ENCODE data around the gene ATP5MK.
A peak's percentile ranks its signal among the peaks of the same experiment; 100 is the strongest.
"Not testable (repeated sequence)": the region's sequence is repeated elsewhere in the genome, so short reads cannot be mapped to it uniquely, and the experiment has no call there.

ATP5MK gene

GRCh38 chr10:103423748-103424147 lies 27.5 kb upstream of the ATP5MK start:
- Mint-ChIP-seq H3K27ac (no peak overlapping the region), H3K27me3 (ENCODE audit: low read depth) (no peaks in the 10 kb centered on the region), H3K4me1 (ENCODE audit: low read depth) (peaks cover 11% of the 10 kb centered on the region), H3K4me3 (no peak overlapping the region), H3K36me3 (ENCODE audit: low read depth) (peaks cover 57% of the 10 kb centered on the region), H3K9me3 (no peaks in the 10 kb centered on the region)
- no peak for DNase-seq (ENCODE audit: low spot score)

- H3K27me3 Mint-ChIP-seq (ENCODE audit: low read depth) = no peaks in the 10 kb centered on the region
- H3K9me3 Mint-ChIP-seq = no peaks in the 10 kb centered on the region
- H3K4me3 Mint-ChIP-seq = no peak overlapping the region
- H3K27ac Mint-ChIP-seq = no peak overlapping the region
- peaks cover 75% of the 10 kb centered on the region for H3K36me3 Mint-ChIP-seq (ENCODE audit: low read depth)
- DNase-seq (ENCODE audit: low spot score) = no peak
- no peaks in the 10 kb centered on the region for H3K4me1 Mint-ChIP-seq (ENCODE audit: low read depth)
These were observed 22.8 kb upstream of the ATP5MK start for GRCh38 chr10:103419101-103419500.

- no peaks in the 10 kb centered on the region for H3K27me3 Mint-ChIP-seq (ENCODE audit: low read depth)
- peaks cover 77% of the 10 kb centered on the region for H3K36me3 Mint-ChIP-seq (ENCODE audit: low read depth)
- H3K4me1 Mint-ChIP-seq (ENCODE audit: low read depth) = no peaks in the 10 kb centered on the region
- DNase-seq (ENCODE audit: low spot score) = no peak
- H3K9me3 Mint-ChIP-seq = no peaks in the 10 kb centered on the region
- no peak overlapping the region for H3K27ac Mint-ChIP-seq
- no peak overlapping the region for H3K4me3 Mint-ChIP-seq
These were observed 21.3 kb upstream of the ATP5MK start for GRCh38 chr10:103417601-103418000.

- DNase-seq (ENCODE audit: low spot score); H3K9me3 Mint-ChIP-seq; H3K27ac Mint-ChIP-seq; H3K4me1 Mint-ChIP-seq (ENCODE audit: low read depth); H3K4me3 Mint-ChIP-seq; H3K27me3 Mint-ChIP-seq (ENCODE audit: low read depth): not testable (repeated sequence)
- peaks cover 74% of the 10 kb centered on the region for H3K36me3 Mint-ChIP-seq (ENCODE audit: low read depth)
These were observed 20.8 kb upstream of the ATP5MK start for GRCh38 chr10:103417148-103417469.

- H3K27ac Mint-ChIP-seq = no peak overlapping the region
- H3K4me3 Mint-ChIP-seq = no peak overlapping the region
- no peaks in the 10 kb centered on the region for H3K27me3 Mint-ChIP-seq (ENCODE audit: low read depth)
- DNase-seq (ENCODE audit: low spot score) = peak; percentile 31
- H3K4me1 Mint-ChIP-seq (ENCODE audit: low read depth) = no peaks in the 10 kb centered on the region
- peaks cover 72% of the 10 kb centered on the region for H3K36me3 Mint-ChIP-seq (ENCODE audit: low read depth)
- H3K9me3 Mint-ChIP-seq = no peaks in the 10 kb centered on the region
These were observed 20.3 kb upstream of the ATP5MK start for GRCh38 chr10:103416436-103417147.

- H3K4me1 Mint-ChIP-seq (ENCODE audit: low read depth) = no peaks in the 10 kb centered on the region
- H3K36me3 Mint-ChIP-seq (ENCODE audit: low read depth) = peaks cover 66% of the 10 kb centered on the region
- H3K27ac Mint-ChIP-seq = no peak overlapping the region
- H3K4me3 Mint-ChIP-seq = no peak overlapping the region
- DNase-seq (ENCODE audit: low spot score) = no peak
- no peaks in the 10 kb centered on the region for H3K9me3 Mint-ChIP-seq
- H3K27me3 Mint-ChIP-seq (ENCODE audit: low read depth) = no peaks in the 10 kb centered on the region
These were observed 19.3 kb upstream of the ATP5MK start for GRCh38 chr10:103415581-103415980.

- H3K9me3 Mint-ChIP-seq = no peaks in the 10 kb centered on the region
- H3K27ac Mint-ChIP-seq = no peak overlapping the region
- DNase-seq (ENCODE audit: low spot score) = no peak
- no peaks in the 10 kb centered on the region for H3K27me3 Mint-ChIP-seq (ENCODE audit: low read depth)
- no peak overlapping the region for H3K4me3 Mint-ChIP-seq
- peaks cover 69% of the 10 kb centered on the region for H3K36me3 Mint-ChIP-seq (ENCODE audit: low read depth)
- H3K4me1 Mint-ChIP-seq (ENCODE audit: low read depth) = peaks cover 1% of the 10 kb centered on the region
These were observed 17.3 kb upstream of the ATP5MK start for GRCh38 chr10:103413564-103413963.

GRCh38 chr10:103397191-103397825 lies 1.0 kb upstream of the ATP5MK start:
- H3K27ac Mint-ChIP-seq = peak overlapping the region; percentile 93
- H3K36me3 Mint-ChIP-seq (ENCODE audit: low read depth) = peaks cover 45% of the 10 kb centered on the region
- no peak for DNase-seq (ENCODE audit: low spot score)
- no peaks in the 10 kb centered on the region for H3K27me3 Mint-ChIP-seq (ENCODE audit: low read depth)
- H3K9me3 Mint-ChIP-seq = no peaks in the 10 kb centered on the region
- peak overlapping the region; percentile 98 for H3K4me3 Mint-ChIP-seq
- peaks cover 41% of the 10 kb centered on the region for H3K4me1 Mint-ChIP-seq (ENCODE audit: low read depth)

GRCh38 chr10:103396789-103397087 lies 463 bp upstream of the ATP5MK start:
- no peak for DNase-seq (ENCODE audit: low spot score)
- Mint-ChIP-seq H3K27ac (peak overlapping the region; percentile 93), H3K9me3 (no peaks in the 10 kb centered on the region), H3K4me1 (ENCODE audit: low read depth) (peaks cover 41% of the 10 kb centered on the region), H3K36me3 (ENCODE audit: low read depth) (peaks cover 46% of the 10 kb centered on the region), H3K27me3 (ENCODE audit: low read depth) (no peaks in the 10 kb centered on the region), H3K4me3 (peak overlapping the region; percentile 98)

- peaks cover 41% of the 10 kb centered on the region for H3K4me1 Mint-ChIP-seq (ENCODE audit: low read depth)
- H3K36me3 Mint-ChIP-seq (ENCODE audit: low read depth) = peaks cover 51% of the 10 kb centered on the region
- H3K4me3 Mint-ChIP-seq = peak overlapping the region; percentile 98
- no peaks in the 10 kb centered on the region for H3K9me3 Mint-ChIP-seq
- peak overlapping the region; percentile 93 for H3K27ac Mint-ChIP-seq
- no peaks in the 10 kb centered on the region for H3K27me3 Mint-ChIP-seq (ENCODE audit: low read depth)
- no peak for DNase-seq (ENCODE audit: low spot score)
These were observed 565 bp downstream of the ATP5MK start for GRCh38 chr10:103395754-103396066.

GRCh38 chr10:103394180-103394579 lies 2.1 kb downstream of the ATP5MK start:
- no peak for DNase-seq (ENCODE audit: low spot score)
- Mint-ChIP-seq H3K27me3 (ENCODE audit: low read depth) (no peaks in the 10 kb centered on the region), H3K4me3 (peak overlapping the region; percentile 48), H3K27ac (peak overlapping the region; percentile 54), H3K36me3 (ENCODE audit: low read depth) (peaks cover 41% of the 10 kb centered on the region), H3K9me3 (no peaks in the 10 kb centered on the region), H3K4me1 (ENCODE audit: low read depth) (peaks cover 39% of the 10 kb centered on the region)

- H3K9me3 Mint-ChIP-seq = no peaks in the 10 kb centered on the region
- H3K4me3 Mint-ChIP-seq = no peak overlapping the region
- no peak overlapping the region for H3K27ac Mint-ChIP-seq
- H3K36me3 Mint-ChIP-seq (ENCODE audit: low read depth) = peaks cover 41% of the 10 kb centered on the region
- H3K27me3 Mint-ChIP-seq (ENCODE audit: low read depth) = no peaks in the 10 kb centered on the region
- no peaks in the 10 kb centered on the region for H3K4me1 Mint-ChIP-seq (ENCODE audit: low read depth)
- no peak for DNase-seq (ENCODE audit: low spot score)
These were observed 13.5 kb downstream of the ATP5MK start for GRCh38 chr10:103382769-103383168.

GRCh38 chr10:103374263-103374662 lies 22.0 kb downstream of the ATP5MK start:
- no peaks in the 10 kb centered on the region for H3K27me3 Mint-ChIP-seq (ENCODE audit: low read depth)
- peaks cover 30% of the 10 kb centered on the region for H3K36me3 Mint-ChIP-seq (ENCODE audit: low read depth)
- H3K27ac Mint-ChIP-seq = no peak overlapping the region
- H3K9me3 Mint-ChIP-seq = no peaks in the 10 kb centered on the region
- H3K4me1 Mint-ChIP-seq (ENCODE audit: low read depth) = peaks cover 17% of the 10 kb centered on the region
- H3K4me3 Mint-ChIP-seq = no peak overlapping the region
- no peak for DNase-seq (ENCODE audit: low spot score)

GRCh38 chr10:103373544-103373943 lies 22.7 kb downstream of the ATP5MK start:
- Mint-ChIP-seq H3K27me3 (ENCODE audit: low read depth) (no peaks in the 10 kb centered on the region), H3K36me3 (ENCODE audit: low read depth) (peaks cover 30% of the 10 kb centered on the region), H3K4me3 (peak overlapping the region; percentile 1), H3K4me1 (ENCODE audit: low read depth) (peaks cover 17% of the 10 kb centered on the region), H3K9me3 (no peaks in the 10 kb centered on the region), H3K27ac (peak overlapping the region; percentile 57)
- DNase-seq (ENCODE audit: low spot score) = no peak

Data from T-helper 2 cell treated with Interferon-gamma antibody and Interleukin-4, amounts not matched to agents 5 μg/mL and 100 μg/mL, for 36 hours (primary cell).